ENCODE data around the gene NAGLU. TPM values are rescaled to one million over a fixed set of nuclear protein-coding genes. Genes with fewer than 3 reads are reported as not detected.
A peak's percentile ranks its signal among the peaks of the same experiment; 100 is the strongest.

The NAGLU gene
- total RNA-seq, 3 donors from 2014 or later = 28.9 to 51.8 (median 35.6) TPM

- Histone ChIP-seq H3K36me3 (ENCODE audit: low read depth) (peaks cover 16% of the 10 kb centered on the region), H3K4me1 (ENCODE audit: low read depth) (peaks cover 33% of the 10 kb centered on the region), H3K9me3 (no peaks in the 10 kb centered on the region), H3K4me3 (no peak overlapping the region)
- DNase-seq = peak in 1 of 3 donors; percentile 21
- no peak for ATAC-seq
- intact Hi-C loops (cut with DNase I, micrococcal nuclease) = no loop called here
- no peak for TF ChIP-seq CTCF (IDR thresholded peaks at IDR 0.05)
Observed at GRCh38 chr17:42568341-42569111, 32.5 kb downstream of the NAGLU start.

GRCh38 chr17:42571435-42572225 lies 35.6 kb downstream of the NAGLU start:
- Histone ChIP-seq H3K4me1 (ENCODE audit: low read depth) (peaks cover 20% of the 10 kb centered on the region), H3K9me3 (no peaks in the 10 kb centered on the region), H3K36me3 (ENCODE audit: low read depth) (peaks cover 20% of the 10 kb centered on the region), H3K4me3 (no peak overlapping the region)
- no peak for ATAC-seq
- peak in 1 of 3 donors; percentile 1 for DNase-seq
- no peak for TF ChIP-seq CTCF (IDR thresholded peaks at IDR 0.05)
- intact Hi-C loops (cut with DNase I, micrococcal nuclease) = loop anchor here in 1 of 2 donors (10.0 kb wide), 1 partner anchor 103 kb away; the partner anchor contains the start of gene PLEKHH3

DNA sequence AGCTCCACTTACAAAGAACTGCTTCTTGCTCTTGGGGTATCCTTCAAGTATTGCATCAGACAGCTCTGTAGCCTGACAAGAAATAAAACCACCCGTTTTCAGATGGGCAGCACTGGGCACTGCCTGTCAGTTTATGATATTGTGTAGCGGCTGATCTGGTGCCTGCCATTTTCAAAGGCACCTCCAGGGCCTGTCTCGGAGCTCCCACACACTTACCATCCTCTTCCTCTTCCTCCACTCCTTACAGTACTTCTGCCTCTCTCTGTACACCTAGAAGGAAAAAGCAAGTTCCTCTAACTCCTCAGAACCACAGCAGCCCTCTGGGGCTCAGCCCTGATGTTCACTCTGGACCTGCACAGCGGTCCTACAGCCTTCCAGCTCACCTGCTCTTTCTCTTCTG lies 37.1 kb downstream of the NAGLU start:
- H3K9me3 ChIP-seq = no peaks in the 10 kb centered on the region
- ATAC-seq = no peak
- no peak for TF ChIP-seq CTCF (IDR thresholded peaks at IDR 0.05)
- H3K4me3 ChIP-seq = no peak overlapping the region
- intact Hi-C loops (cut with DNase I, micrococcal nuclease) = loop anchor here in 1 of 2 donors (10.0 kb wide), 1 partner anchor 102 kb away; the partner anchor contains the start of gene PLEKHH3
- DNase-seq = peak in 1 of 3 donors; percentile 6
- peaks cover 20% of the 10 kb centered on the region for H3K4me1 ChIP-seq (ENCODE audit: low read depth)
- H3K36me3 ChIP-seq (ENCODE audit: low read depth) = peaks cover 20% of the 10 kb centered on the region

DNA sequence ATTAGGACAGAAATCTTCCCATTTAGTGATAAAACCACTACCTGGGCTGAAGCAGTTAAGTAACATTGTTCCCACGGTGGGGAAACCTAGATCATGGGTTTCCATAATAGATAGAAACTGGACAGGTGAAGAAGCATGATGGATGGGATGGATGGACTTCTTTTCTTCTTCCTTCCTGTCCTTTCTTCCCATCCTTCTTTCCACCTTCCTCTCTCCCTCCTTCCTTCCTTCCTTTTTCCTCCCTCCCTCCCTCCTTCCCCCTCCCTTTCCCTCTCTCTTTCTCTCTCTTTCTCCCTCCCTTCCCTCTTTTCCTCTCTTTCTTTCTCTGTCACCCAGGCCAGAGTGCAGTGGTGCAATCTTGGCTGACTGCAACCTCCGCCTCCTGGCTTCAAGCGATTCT lies 38.4 kb downstream of the NAGLU start:
- TF ChIP-seq CTCF (IDR thresholded peaks at IDR 0.05) = no peak
- no peak for DNase-seq
- ATAC-seq = no peak
- peaks cover 20% of the 10 kb centered on the region for H3K36me3 ChIP-seq (ENCODE audit: low read depth)
- H3K4me1 ChIP-seq (ENCODE audit: low read depth) = peaks cover 17% of the 10 kb centered on the region
- no peak overlapping the region for H3K4me3 ChIP-seq
- H3K9me3 ChIP-seq = no peaks in the 10 kb centered on the region
- intact Hi-C loops (cut with DNase I, micrococcal nuclease) = loop anchor here in 1 of 2 donors (10.0 kb wide), 1 partner anchor 100 kb away; the partner anchor contains the start of gene PLEKHH3

- Histone ChIP-seq H3K9me3 (no peaks in the 10 kb centered on the region), H3K4me1 (ENCODE audit: low read depth) (peaks cover 17% of the 10 kb centered on the region), H3K4me3 (peak overlapping the region; percentile 53), H3K36me3 (ENCODE audit: low read depth) (peaks cover 15% of the 10 kb centered on the region)
- ATAC-seq (peak; percentile 24), DNase-seq (no peak)
- intact Hi-C loops (cut with DNase I, micrococcal nuclease) = loop anchor here in 1 of 2 donors (10.0 kb wide), 1 partner anchor 98 kb away; the partner anchor contains the start of gene PLEKHH3
- no peak for TF ChIP-seq CTCF (IDR thresholded peaks at IDR 0.05)
Observed at GRCh38 chr17:42577140-42577531, 41.1 kb downstream of the NAGLU start.

Data from mucosa of descending colon (tissue), 3 donors.